T-helper 2 cell (primary cell): ENCODE measurements around the gene RAI1.

ENCODE experiments used
- DNase-seq, 5 experiments: peaks; one replicate each; pipeline versions ENCODE4 v3.0.0 to v3.0.0-alpha.2; 2012 to 2022

The RAI1 gene

DNA sequence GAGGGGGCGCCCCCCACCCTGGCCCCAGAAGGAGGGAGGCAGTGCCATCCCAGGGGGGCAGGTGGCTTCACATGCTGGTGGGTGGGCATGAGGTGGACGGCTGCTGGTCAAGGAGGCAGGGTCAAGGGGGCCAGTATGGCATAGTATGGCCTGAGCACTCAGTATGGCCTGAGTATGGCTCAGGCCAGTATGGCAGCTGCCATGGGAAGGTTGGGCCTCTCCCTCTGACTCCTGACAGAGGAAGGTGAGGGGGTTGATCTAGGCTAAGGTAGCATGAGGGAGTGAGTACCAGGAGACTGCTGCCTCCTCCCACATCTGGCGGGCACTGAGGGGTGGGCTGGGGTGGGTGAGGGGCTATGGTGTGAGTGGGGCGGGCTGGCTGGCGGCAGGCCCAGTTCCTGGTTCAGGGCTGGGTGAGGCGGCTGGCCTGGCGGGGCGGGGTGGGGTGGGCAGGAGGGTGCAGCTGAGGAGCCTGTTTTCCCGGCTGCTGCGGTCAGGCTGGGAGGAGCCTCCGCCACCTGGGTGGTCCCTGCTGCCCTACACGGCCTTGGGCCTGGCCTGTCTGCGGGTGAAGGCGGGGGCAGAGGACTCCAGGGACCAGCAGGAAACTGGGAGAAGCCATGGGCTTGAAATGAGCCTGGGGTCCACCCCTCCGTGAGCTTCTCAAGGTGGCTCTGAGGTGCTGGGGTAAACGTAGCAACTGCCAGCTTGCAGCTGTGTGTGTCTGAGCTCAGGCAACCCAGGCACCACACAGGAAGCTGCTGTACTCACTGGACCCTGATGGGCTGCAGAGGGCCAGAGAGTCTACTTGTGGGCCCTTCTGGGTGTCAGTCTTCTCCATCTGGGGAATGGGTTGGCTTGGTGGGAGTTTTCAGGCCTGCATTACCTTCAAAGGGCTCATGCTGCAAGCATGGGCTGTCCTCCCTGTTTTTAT lies 57.0 kb downstream of the RAI1 start:
- DNase-seq = no peak

- DNase-seq = no peak
Observed at GRCh38 chr17:17738901-17739300, 57.6 kb downstream of the RAI1 start.

- no peak for DNase-seq
Observed at GRCh38 chr17:17739388-17740066, 58.3 kb downstream of the RAI1 start.

DNA sequence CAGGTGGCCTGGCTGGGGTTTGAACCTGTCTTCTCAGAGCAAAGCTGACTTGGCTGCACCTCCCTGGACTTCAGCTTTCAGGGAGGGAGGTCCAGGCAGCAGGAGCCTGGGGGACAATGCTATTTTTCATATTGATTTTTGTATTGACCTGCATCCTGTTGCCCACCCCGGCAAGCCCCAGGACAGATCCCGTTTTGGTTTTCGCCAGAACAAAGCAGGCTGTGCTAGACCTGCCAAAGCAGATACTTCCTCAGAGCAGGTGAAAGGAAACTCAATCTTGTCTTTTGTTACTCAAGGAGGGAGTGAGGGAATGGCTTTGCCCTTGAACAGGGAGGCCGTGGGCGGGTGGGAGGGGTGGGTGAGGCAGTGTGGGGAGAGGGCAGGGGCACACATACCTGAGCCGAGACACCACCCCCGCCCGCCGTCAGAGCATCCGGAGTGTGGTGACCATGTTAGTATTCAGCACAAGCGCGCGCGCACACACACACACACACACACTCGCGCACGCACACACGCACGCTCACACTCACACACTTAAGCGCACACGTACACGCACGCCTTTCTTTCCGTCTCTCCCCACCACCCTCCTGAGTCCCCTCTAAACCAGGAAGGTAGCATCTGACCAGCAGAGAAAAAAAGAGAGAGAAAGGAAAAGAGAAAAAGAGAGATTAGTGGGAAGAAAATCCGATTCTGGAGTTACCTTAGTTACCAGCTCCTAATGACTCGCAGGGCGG lies 59.5 kb downstream of the RAI1 start:
- peak in 1 of 5 experiments; percentile 85 for DNase-seq

DNA sequence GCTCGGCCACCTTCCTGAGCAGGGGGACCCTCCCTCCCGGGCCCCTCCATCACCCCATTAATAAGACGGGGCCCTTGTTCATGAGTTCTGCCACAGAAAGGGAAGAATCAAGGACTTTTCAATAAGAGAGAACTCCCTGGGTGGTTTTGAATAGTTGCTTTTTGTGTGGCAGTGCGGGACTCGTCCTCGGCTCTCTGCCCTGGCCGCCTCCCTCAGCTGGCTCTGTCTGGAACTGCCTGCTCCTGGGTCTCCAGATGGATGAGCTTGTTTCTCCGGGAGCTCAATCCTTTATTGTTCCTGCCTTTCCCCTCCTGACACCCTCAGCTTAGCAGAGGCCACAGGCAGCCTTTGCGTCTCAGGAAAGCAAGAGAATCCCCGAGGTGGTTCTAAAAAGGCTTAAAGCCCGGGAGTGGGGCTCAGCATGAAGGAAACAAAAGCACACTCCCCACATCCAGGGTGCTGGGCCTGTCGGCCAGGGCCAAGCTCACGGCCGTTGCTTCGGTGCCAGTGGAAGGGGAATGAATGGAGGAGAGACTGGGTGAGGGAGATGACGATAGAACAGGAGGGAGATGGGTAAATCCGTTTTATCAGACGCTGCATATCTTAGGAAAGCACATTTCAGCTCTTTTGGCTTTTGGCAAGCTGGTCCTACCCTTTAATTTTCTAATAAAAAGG lies 60.2 kb downstream of the RAI1 start:
- DNase-seq = no peak

DNA sequence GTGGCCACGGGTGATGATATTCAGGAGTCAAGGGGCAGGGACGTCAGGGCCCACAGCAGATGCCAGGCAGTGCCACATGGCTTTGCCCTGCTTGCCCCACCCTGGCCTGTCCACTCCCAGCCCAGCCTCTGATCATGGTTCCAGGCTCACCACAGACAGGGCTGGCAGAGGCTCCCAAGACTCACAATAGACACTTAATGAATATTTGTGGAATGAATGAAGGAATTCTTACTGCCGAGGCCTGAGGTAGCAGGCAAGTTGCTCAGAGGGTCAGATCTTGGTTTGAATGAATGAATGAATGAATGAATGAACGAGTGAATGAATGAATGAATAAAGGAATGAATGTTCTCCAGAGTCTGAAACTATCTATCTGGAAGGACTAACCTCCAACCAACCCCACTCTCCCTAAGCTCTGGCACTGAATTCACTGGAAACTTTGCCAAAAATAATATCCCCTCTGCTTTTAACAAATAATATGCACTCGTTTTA lies 60.9 kb downstream of the RAI1 start:
- DNase-seq = no peak

DNA sequence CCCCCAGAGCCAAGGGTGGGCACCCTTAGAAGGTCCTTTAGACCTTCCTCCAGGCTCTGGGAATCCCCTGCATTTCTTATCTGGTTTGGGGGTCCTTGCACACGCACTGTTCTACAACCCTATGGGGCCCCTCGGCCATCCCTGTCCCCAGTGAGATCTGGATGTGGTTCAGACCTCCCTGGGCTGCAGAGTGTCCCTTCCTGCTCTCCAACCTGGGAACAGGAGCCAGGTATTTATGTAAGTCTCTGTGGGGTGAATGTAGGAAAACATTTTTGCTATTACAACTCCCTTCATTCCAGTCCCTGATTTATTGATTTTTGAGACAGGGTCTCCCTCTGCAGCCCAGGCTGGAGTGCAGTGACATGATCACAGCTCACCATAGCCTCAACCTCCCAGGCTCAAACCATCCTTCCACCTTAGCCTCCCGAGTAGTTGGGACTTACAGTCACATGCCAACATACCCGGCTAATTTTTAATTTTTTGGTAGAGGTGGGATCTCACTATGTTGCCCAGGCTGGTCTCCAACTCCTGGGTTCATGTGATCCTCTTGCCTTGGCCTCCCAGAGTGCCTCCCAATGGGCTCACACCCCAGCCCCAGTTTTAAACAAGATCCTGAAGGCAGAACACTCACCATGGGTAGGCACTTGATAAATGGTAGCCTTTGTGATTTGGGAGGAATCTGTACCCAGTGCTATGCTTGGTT lies 61.6 kb downstream of the RAI1 start:
- no peak for DNase-seq

DNA sequence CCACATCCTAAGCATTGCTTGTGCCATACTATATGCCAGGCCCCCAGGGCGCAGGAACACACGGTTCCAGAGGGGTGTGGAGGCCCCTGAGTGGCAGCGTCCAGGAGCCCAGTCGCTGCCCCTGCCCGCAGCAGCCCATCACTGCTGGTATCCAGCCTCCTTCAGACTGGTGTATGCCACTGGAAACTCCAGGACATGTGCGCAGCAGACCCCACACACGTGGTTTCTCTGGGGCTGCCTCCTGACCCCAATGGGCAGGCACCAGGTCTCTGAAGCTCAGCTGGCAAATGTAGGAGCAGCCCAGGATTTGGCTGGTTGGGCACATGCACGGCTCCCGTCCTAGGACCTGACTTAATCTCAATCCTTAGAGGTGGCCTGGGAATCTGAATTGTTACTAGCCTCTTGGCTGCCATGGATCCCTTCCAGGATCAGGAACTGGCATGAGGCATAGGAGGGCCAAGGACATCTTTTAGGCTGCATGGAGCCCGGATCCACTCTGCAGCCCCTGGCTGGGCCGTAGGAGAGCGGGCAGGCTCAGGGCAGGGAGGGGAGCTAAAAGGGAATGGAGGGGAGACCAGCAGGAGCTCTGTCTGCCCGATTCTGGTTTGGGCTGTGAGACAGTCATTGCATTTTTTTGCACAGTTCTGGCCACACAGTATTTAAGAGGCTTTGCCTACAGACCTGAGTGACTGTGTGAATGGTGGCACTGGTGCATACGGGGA lies 62.3 kb downstream of the RAI1 start:
- DNase-seq = no peak

DNA sequence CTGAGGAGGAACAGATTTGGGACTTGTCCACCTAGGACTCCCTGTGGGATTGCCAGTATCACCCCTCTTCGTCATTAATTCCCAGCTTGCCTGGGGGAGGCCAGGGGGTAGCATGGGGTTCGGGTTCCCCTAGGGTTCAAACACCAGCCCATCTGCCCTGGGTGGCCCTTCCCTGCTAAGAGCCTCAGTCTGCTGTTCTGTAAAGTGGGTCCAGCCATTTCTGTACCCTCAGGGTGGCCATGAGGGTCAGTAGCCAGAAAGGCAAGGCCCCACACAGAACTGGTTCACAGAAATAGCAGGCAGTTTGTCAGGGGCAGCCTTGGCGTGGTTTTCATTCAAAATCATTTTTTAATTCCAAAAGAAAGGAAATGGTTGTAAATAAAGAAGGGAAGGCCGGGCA lies 62.9 kb downstream of the RAI1 start:
- no peak for DNase-seq

- DNase-seq = no peak
Observed at GRCh38 chr17:17745476-17746455, 64.5 kb downstream of the RAI1 start.

DNA sequence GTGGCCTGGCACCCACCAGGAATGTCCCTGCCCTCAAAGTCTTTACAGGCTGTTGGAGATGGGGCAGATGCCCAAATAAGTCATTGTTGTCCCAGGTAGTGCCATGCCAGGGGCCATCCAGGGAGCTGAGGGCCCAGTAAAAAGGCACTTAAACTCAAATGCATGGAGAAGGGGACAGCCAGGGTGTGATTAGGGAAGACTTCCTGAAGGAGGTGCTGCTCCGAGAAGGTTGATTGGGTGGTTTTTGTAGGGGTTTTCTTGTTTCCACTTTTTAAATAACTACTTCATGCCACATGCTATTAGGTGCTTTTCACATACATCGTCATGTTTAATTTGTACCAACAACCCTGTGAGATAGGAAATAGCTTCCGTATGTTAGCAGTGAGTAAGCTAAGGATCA lies 66.9 kb downstream of the RAI1 start:
- no peak for DNase-seq

DNA sequence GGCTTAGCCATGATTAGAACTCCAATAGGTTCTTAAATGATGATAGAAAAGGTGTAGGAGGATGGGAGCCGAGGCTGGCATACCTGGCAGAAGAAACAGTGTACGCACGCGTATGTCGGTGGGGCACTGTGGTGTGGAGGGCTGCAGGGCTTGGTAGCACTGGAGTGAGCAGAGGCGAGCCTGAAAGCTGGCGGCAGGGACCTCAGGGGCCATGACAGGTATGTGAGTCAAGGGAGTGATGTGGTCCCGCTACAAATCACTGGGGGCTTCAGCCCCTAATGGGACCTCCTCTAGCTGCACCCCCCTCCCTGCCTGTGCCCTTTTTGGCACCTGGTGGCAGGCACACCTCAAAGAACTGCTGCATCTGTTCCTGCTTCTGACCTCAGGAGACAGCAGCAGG lies 67.3 kb downstream of the RAI1 start:
- DNase-seq = no peak

DNA sequence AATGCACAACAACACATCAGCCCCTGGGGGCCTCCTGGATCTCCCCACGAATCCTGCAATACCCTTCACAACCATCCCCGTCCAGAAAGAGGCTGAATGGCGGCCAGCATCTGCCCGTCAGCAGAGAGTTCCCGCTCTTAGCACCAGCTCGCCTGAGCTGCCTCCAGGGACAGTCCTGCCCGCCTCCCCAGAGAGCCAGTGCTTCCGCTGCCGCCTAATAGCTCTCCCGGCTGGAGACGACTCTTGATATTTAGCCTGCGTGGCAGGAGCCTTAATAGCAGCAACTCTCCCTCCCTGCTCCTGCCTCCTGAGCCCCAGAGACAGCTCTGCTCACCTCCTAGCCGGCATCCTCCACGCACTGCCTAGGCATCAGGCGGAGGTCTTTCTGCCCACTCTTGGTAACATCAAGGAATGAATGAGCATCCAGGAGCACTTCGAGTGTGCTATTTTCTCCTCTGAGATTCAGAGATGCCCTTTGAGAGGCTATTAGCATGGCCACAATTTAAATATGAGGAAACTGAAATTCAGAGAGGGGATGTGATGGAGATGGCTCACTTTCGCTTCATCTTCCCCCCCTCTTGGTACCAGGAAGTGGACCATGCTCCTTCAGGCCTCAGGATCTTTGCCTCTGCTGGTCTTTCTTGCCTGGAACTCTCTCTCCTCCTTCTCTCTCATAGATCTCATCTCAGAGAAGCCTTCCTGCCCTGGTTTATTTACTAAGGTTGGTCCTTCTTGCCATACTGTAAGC lies 67.9 kb downstream of the RAI1 start:
- no peak for DNase-seq

GRCh38 chr17:17749921-17750320 lies 68.7 kb downstream of the RAI1 start:
- peak in 4 of 5 experiments; percentile 17 to 85 (median 38) for DNase-seq

GRCh38 chr17:17750881-17751280 lies 69.6 kb downstream of the RAI1 start:
- DNase-seq = peak in 2 of 5 experiments; percentile 45 to 87

- peak in 2 of 5 experiments; percentile 40 to 86 for DNase-seq
Observed at GRCh38 chr17:17751489-17752088, 70.3 kb downstream of the RAI1 start.

DNA sequence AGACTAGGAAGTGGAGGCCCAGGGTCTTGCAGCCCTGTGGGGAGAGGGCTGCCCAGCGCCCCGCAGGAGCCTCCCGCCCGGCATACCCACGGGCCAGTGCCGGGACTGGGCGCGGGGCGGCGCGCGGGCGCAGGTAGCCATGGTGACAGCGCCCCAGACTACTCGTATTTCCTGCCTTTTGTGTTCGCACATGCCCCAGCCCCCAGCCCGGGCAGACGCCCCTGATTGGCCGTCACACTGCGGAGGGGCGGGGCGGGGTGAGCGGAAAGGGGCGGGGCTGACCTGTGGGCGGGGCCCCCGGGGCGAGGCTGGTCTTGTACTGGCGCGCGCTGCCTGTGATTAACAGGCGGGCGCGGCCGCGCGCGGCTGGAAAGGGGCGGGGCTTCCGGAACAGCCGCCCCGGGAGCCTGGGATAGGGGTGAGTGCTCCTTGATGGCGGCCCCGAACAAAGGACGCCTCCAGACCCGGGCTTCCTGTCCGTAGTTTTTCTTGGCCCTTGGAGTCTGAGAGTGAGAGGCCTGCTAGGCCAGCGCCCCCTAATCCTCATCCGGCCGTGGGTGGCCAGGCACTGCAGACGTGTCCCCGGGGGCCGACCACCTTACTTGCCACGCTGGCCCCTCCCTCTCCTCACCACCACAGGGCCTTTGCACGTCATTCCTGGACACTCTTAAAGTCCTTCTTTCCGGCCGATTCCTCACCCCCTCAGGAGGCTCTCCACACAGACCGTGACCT lies 71.0 kb downstream of the RAI1 start:
- peak; percentile 94 to 98 (median 97) for DNase-seq

- no peak for DNase-seq
Observed at GRCh38 chr17:17752821-17753321, 71.6 kb downstream of the RAI1 start.
